NCI-H774 (cell line): ENCODE data around the gene EDIL3.
"Not testable (repeated sequence)": the region's sequence is repeated elsewhere in the genome, so short reads cannot be mapped to it uniquely, and the experiment has no call there.

Experiments
- DNase-seq: peaks from one replicate; lab custom pipeline; 2025; lab: John Stamatoyannopoulos, UW

The EDIL3 gene

GRCh38 chr5:84378961-84379360, 5.7 kb downstream of the EDIL3 start:
- DNase-seq = no peak

GRCh38 chr5:84378420-84378819, 6.3 kb downstream of the EDIL3 start:
- no peak for DNase-seq

GRCh38 chr5:84376346-84376745, 8.3 kb downstream of the EDIL3 start:
- DNase-seq = no peak

- no peak for DNase-seq
Measured at GRCh38 chr5:84374568-84374967, 10.1 kb downstream of the EDIL3 start.

GRCh38 chr5:84373506-84373905, 11.2 kb downstream of the EDIL3 start:
- no peak for DNase-seq

- DNase-seq = no peak
Measured at GRCh38 chr5:84372066-84372695, 12.5 kb downstream of the EDIL3 start.

- peak; percentile 2 for DNase-seq
Measured at GRCh38 chr5:84370176-84370575, 14.5 kb downstream of the EDIL3 start.

GRCh38 chr5:84364043-84364442, 20.6 kb downstream of the EDIL3 start:
- DNase-seq = no peak

- no peak for DNase-seq
Measured at GRCh38 chr5:84362061-84362720, 22.5 kb downstream of the EDIL3 start.

- no peak for DNase-seq
Measured at GRCh38 chr5:84361572-84361971, 23.1 kb downstream of the EDIL3 start.

GRCh38 chr5:84360056-84360455, 24.6 kb downstream of the EDIL3 start:
- no peak for DNase-seq

- DNase-seq = no peak
Measured at GRCh38 chr5:84354101-84354500, 30.6 kb downstream of the EDIL3 start.

GRCh38 chr5:84344788-84345187, 39.9 kb downstream of the EDIL3 start:
- no peak for DNase-seq

- no peak for DNase-seq
Measured at GRCh38 chr5:84343171-84343570, 41.5 kb downstream of the EDIL3 start.

GRCh38 chr5:84332106-84332505, 52.6 kb downstream of the EDIL3 start:
- no peak for DNase-seq

GRCh38 chr5:84327591-84327990, 57.1 kb downstream of the EDIL3 start:
- DNase-seq = no peak

GRCh38 chr5:84322646-84323045, 62.0 kb downstream of the EDIL3 start:
- no peak for DNase-seq

- DNase-seq = not testable (repeated sequence)
Measured at GRCh38 chr5:84317826-84318225, 66.9 kb downstream of the EDIL3 start.

- DNase-seq = not testable (repeated sequence)
Measured at GRCh38 chr5:84312280-84312679, 72.4 kb downstream of the EDIL3 start.

GRCh38 chr5:84309850-84310249, 74.8 kb downstream of the EDIL3 start:
- DNase-seq = not testable (repeated sequence)

- DNase-seq = no peak
Measured at GRCh38 chr5:84306601-84307000, 78.1 kb downstream of the EDIL3 start.

- DNase-seq = no peak
Measured at GRCh38 chr5:84304599-84304998, 80.1 kb downstream of the EDIL3 start.

- DNase-seq = no peak
Measured at GRCh38 chr5:84303315-84303714, 81.4 kb downstream of the EDIL3 start.

- no peak for DNase-seq
Measured at GRCh38 chr5:84301535-84301934, 83.1 kb downstream of the EDIL3 start.
